ENCODE data around the gene TTLL12. TPM values are rescaled to one million over a fixed set of nuclear protein-coding genes. Genes with fewer than 3 reads are reported as not detected.
A peak's percentile ranks its signal among the peaks of the same experiment; 100 is the strongest.

The TTLL12 gene
- polyA plus RNA-seq, 1 donor: 29.0 TPM

DNA sequence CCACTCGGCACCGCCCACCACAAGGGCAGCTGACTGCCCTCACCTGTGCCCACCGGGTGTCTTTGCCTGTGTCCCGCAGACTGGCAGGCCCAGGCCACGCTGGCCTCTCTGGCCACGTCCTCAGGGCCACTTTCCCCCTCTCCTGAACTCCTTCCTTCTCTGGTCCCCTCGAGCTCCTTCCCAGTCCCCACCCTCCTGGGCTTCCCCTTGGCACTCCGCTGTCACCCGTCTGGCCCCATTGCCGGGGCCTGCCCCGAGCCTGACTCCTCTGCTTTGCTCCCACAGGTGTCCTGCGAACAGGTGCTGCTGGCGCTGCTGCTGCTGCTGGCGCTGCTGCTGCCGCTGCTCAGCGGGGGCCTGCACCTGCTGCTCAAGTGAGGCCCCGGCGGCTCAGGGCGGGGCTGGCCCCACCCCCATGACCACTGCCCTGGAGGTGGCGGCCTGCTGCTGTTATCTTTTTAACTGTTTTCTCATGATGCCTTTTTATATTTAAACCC lies 58.0 kb downstream of the TTLL12 start:
- Histone ChIP-seq H3K4me3 (ENCODE audit: low read length) (no peak overlapping the region), H3K36me3 (ENCODE audit: control insufficient read depth, insufficient read depth, low read length) (peaks cover 25% of the 10 kb centered on the region), H3K27ac (ENCODE audit: low read length) (no peak overlapping the region), H3K27me3 (ENCODE audit: control insufficient read depth, insufficient read depth, low read length) (no peaks in the 10 kb centered on the region), H3K4me1 (ENCODE audit: control insufficient read depth, insufficient read depth, low read length) (peaks cover 41% of the 10 kb centered on the region), H3K9me3 (ENCODE audit: control insufficient read depth, low read depth, low read length) (no peaks in the 10 kb centered on the region)
- WGBS (ENCODE audit: insufficient coverage, low lambda C conversion rate): no CpG with 5 or more reads among the region's 20 CpGs
- peak; percentile 75 to 86 for DNase-seq

DNA sequence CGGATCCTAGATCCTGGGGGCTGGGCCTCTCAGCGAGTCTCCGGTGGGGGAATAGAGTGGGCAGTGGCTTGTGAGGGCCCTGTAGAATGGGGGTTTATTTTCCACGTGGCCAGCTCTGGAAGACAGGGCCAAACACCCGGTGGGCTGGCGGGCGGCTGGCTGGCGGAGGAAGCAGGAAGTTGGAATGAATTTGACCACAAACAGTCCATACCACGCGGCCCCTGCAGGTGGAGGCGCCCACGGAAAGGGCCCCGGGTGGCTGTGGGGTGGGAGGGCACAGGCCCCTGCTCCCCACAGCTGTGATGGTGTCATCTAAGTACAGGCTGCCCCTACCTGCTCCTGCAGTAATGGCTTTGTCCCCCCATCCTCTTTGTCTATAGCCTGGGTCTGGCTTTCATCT lies 58.8 kb downstream of the TTLL12 start:
- Histone ChIP-seq H3K36me3 (ENCODE audit: control insufficient read depth, insufficient read depth, low read length) (peaks cover 20% of the 10 kb centered on the region), H3K27ac (ENCODE audit: low read length) (peak overlapping the region; percentile 46), H3K4me3 (ENCODE audit: low read length) (no peak overlapping the region), H3K27me3 (ENCODE audit: control insufficient read depth, insufficient read depth, low read length) (no peaks in the 10 kb centered on the region), H3K9me3 (ENCODE audit: control insufficient read depth, low read depth, low read length) (no peaks in the 10 kb centered on the region), H3K4me1 (ENCODE audit: control insufficient read depth, insufficient read depth, low read length) (peaks cover 41% of the 10 kb centered on the region)
- no CpG with 5 or more reads among the region's 13 CpGs for WGBS (ENCODE audit: insufficient coverage, low lambda C conversion rate)
- DNase-seq: no peak

DNA sequence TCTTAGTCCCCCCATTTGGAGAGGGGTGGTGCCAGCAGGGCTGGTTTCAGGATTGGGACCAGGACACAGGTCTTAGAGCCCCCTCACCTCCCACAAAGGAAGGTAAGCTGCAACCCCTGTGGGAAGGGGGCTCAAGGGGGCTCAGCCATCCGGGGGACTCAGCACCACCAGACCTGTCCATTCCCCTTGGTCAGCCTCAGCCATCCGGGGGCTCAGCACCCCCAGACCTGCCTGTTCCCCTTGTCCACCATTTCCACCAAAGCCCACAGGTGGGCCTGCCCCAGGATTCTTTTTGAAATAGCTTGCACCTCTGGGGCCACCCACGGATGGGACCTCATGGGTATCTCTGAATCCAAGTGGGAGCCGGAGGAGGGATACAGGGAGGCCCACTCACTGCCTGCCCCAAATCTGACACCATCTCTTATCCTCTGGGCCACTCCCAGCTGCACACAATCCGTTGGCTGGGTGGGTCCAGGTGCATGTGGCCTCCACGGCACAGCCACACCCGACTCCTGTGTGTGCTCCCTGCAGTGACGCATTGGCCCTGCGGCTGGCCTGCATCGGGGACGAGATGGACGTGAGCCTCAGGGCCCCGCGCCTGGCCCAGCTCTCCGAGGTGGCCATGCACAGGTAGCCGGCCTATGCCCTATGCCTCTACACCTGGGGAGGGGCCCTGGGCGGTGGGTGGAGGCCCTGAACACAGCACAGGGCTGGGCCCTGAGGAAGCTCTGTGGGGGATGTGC lies 59.6 kb downstream of the TTLL12 start:
- H3K9me3 ChIP-seq (ENCODE audit: control insufficient read depth, low read depth, low read length): no peaks in the 10 kb centered on the region
- peaks cover 13% of the 10 kb centered on the region for H3K36me3 ChIP-seq (ENCODE audit: control insufficient read depth, insufficient read depth, low read length)
- no CpG with 5 or more reads among the region's 17 CpGs for WGBS (ENCODE audit: insufficient coverage, low lambda C conversion rate)
- peak overlapping the region; percentile 64 for H3K27ac ChIP-seq (ENCODE audit: low read length)
- no peak overlapping the region for H3K4me3 ChIP-seq (ENCODE audit: low read length)
- peaks cover 41% of the 10 kb centered on the region for H3K4me1 ChIP-seq (ENCODE audit: control insufficient read depth, insufficient read depth, low read length)
- peak; percentile 81 to 86 for DNase-seq
- no peaks in the 10 kb centered on the region for H3K27me3 ChIP-seq (ENCODE audit: control insufficient read depth, insufficient read depth, low read length)

DNA sequence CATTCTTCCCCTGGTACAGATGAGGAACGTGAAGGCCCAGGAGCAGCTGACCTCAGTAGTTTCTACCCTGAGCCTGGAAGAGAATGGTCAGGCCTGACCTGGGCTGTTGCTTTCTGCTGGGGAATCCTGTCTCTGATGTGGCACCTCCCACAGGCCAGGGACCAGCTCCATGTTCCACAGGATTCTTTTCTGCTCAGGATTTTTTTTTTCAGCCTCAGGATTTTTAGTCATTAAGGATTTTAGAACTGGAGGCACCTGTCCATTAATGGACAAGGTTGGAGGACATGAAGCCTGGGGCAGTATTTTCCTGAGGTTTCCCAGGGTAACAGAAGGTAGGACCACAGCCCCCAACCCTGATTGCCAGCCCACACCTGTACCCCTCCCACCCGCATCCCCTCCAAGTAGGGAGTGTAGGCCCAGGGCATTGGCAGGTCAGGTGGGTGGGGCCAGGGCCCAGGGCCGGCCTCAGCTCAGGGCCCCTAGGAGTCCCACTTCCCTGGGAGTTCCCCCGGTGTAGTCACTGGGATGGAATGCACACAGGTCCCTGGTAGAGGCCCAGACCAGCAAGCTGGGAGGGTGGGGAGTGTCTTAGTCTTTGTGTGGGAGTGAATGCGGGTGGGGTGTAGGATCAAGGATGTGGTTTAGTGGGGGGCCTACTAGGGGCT lies 60.3 kb downstream of the TTLL12 start:
- Histone ChIP-seq H3K36me3 (ENCODE audit: control insufficient read depth, insufficient read depth, low read length) (peaks cover 7% of the 10 kb centered on the region), H3K9me3 (ENCODE audit: control insufficient read depth, low read depth, low read length) (no peaks in the 10 kb centered on the region), H3K4me3 (ENCODE audit: low read length) (no peak overlapping the region), H3K27me3 (ENCODE audit: control insufficient read depth, insufficient read depth, low read length) (no peaks in the 10 kb centered on the region), H3K27ac (ENCODE audit: low read length) (peak overlapping the region; percentile 69), H3K4me1 (ENCODE audit: control insufficient read depth, insufficient read depth, low read length) (peaks cover 41% of the 10 kb centered on the region)
- DNase-seq: peak; percentile 81 to 85
- no CpG with 5 or more reads among the region's 5 CpGs for WGBS (ENCODE audit: insufficient coverage, low lambda C conversion rate)

DNA sequence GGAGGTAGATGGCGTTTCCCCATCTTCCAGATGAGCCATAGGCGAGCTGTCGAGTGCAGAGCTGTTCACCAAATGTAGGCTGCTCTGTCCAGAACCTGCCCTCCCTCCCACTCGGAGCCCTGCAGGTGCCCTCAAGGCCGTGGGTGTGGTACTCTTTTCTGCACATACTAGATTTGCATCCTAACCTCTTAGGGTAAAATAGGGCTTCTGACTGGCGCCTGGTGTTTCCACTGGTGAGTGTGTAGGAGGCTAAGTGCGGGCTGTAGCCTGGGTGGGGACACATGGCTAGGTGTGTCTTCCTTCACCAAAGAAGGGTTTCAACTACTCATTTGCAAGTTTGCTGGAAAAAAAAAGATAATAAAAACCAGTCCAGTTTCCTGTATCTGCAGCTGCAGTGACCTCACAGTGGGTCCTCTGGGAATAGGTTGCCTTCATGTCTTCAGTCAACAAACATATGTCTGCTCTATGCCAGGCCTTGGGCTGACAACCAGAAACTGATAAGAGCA lies 67.9 kb downstream of the TTLL12 start:
- WGBS (ENCODE audit: insufficient coverage, low lambda C conversion rate): no CpG with 5 or more reads among the region's 7 CpGs
- H3K27ac ChIP-seq (ENCODE audit: low read length): no peak overlapping the region
- no peaks in the 10 kb centered on the region for H3K9me3 ChIP-seq (ENCODE audit: control insufficient read depth, low read depth, low read length)
- no peaks in the 10 kb centered on the region for H3K36me3 ChIP-seq (ENCODE audit: control insufficient read depth, insufficient read depth, low read length)
- no peak overlapping the region for H3K4me3 ChIP-seq (ENCODE audit: low read length)
- H3K4me1 ChIP-seq (ENCODE audit: control insufficient read depth, insufficient read depth, low read length): no peaks in the 10 kb centered on the region
- no peak for DNase-seq
- peaks cover 13% of the 10 kb centered on the region for H3K27me3 ChIP-seq (ENCODE audit: control insufficient read depth, insufficient read depth, low read length)

DNA sequence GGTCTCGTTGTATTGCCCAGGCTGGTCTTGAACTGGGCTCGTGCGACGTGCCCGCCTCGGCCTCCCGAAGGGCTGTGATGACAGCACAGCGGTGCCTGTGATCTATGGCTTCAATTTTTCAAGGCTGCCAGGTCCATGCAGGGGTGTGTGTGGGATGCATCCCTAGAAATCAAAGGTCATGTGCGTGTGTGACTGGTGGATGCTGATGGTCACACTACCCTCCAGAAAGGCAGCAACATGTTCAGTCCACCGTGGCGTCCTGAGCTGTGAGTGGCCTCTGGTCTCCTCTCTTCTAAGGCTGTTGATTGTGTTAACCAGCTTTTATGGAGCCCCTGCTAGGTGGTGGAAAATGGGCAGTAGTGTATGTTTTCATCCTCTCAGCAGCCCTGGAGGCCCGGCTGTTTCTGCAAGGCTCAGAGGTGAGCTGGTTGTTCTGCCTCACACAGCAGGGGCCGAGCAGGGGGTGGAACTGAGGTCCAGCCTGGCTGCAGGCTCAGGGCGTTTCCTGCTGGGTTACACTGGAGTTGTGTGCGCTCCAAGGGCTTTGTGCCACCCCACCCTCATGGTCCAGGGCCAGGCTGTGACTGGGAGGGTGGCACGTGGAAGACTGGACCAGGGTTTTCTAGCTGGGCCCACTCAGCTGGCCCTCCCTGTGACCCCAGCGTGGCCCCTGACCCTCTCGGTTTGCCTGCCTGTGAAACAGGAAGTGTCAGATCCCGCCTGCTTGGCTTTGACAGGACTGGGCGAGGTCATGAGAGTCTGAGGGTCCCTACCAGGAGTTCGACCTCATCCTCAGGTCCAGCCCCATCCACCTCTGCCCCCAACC lies 68.7 kb downstream of the TTLL12 start:
- H3K27ac ChIP-seq (ENCODE audit: low read length): no peak overlapping the region
- no CpG with 5 or more reads among the region's 21 CpGs for WGBS (ENCODE audit: insufficient coverage, low lambda C conversion rate)
- H3K4me3 ChIP-seq (ENCODE audit: low read length): no peak overlapping the region
- H3K4me1 ChIP-seq (ENCODE audit: control insufficient read depth, insufficient read depth, low read length): no peaks in the 10 kb centered on the region
- H3K9me3 ChIP-seq (ENCODE audit: control insufficient read depth, low read depth, low read length): no peaks in the 10 kb centered on the region
- H3K27me3 ChIP-seq (ENCODE audit: control insufficient read depth, insufficient read depth, low read length): peaks cover 20% of the 10 kb centered on the region
- no peaks in the 10 kb centered on the region for H3K36me3 ChIP-seq (ENCODE audit: control insufficient read depth, insufficient read depth, low read length)
- no peak for DNase-seq

DNA sequence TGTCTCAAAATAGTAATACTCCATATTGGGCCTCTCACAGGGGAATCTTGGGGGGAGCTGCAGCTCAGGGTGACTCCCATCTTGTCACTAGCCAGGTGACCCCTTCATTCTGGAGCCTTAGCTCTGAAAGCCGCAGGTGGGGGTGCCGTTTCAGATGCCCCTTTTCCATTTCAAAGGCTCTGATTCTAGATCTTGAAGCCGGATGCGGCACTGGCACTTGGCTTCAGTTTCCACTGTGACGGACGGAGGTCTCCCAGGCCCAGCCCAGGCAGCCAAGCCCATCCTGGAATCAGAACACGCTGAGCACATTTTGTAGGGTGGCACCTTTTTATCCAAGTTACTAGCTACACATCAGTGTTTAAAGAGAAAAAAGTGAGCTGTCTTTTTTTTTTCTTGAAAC lies 70.0 kb downstream of the TTLL12 start:
- Histone ChIP-seq H3K4me3 (ENCODE audit: low read length) (no peak overlapping the region), H3K36me3 (ENCODE audit: control insufficient read depth, insufficient read depth, low read length) (no peaks in the 10 kb centered on the region), H3K27ac (ENCODE audit: low read length) (no peak overlapping the region), H3K4me1 (ENCODE audit: control insufficient read depth, insufficient read depth, low read length) (no peaks in the 10 kb centered on the region), H3K27me3 (ENCODE audit: control insufficient read depth, insufficient read depth, low read length) (peaks cover 33% of the 10 kb centered on the region), H3K9me3 (ENCODE audit: control insufficient read depth, low read depth, low read length) (no peaks in the 10 kb centered on the region)
- no peak for DNase-seq
- WGBS (ENCODE audit: insufficient coverage, low lambda C conversion rate): no CpG with 5 or more reads among the region's 7 CpGs

Other genes starting within 250 kb of the TTLL12 start
- 51.5 TPM for gene PACSIN2, start 172.0 kb downstream of the TTLL12 start, polyA plus RNA-seq
- 4.6 TPM for gene TTLL1, start 97.7 kb downstream of the TTLL12 start, polyA plus RNA-seq
- 2.1 TPM for gene BIK, start 76.4 kb downstream of the TTLL12 start, polyA plus RNA-seq
- gene MCAT, start 43.7 kb downstream of the TTLL12 start, polyA plus RNA-seq: 15.6 TPM
- gene TSPO, start 35.6 kb downstream of the TTLL12 start, polyA plus RNA-seq: 17.5 TPM
- gene SCUBE1, start 156.2 kb upstream of the TTLL12 start, polyA plus RNA-seq: 4.4 TPM
- gene MPPED1, start 224.9 kb upstream of the TTLL12 start, polyA plus RNA-seq: 0.61 TPM